Spinal cord (tissue), 10 donors: ENCODE measurements around the gene SLC48A1. TPM values are rescaled to one million over a fixed set of nuclear protein-coding genes. Genes with fewer than 3 reads are reported as not detected.

Experiments used
- DNase-seq, 6 donors: peaks; one replicate each; pipeline versions ENCODE4 v3.0.0 to v3.0.0-alpha.2; 2013 to 2015; ENCODE audit warnings: low spot score in 6 of 6, low read depth in 4 of 6
- H3K27ac ChIP-seq: one replicate; pipeline ENCODE4 v1.5.1; 2013; ENCODE audit warnings: low read depth, low read length, control low read depth
- H3K27me3 ChIP-seq: one replicate; pipeline ENCODE4 v1.6.1; 2013; ENCODE audit warnings: low read length; ENCODE audit not compliant: control insufficient read depth, insufficient read depth
- H3K36me3 ChIP-seq: one replicate; pipeline ENCODE4 v1.6.1; 2013; ENCODE audit warnings: low read length; ENCODE audit not compliant: control insufficient read depth, insufficient read depth
- H3K4me1 ChIP-seq: one replicate; pipeline ENCODE4 v1.6.1; 2013; ENCODE audit warnings: low read length; ENCODE audit not compliant: control insufficient read depth, insufficient read depth
- H3K4me3 ChIP-seq: one replicate; pipeline ENCODE4 v1.5.1; 2013; ENCODE audit warnings: low read depth, low read length, control low read depth
- H3K9me3 ChIP-seq: one replicate; pipeline ENCODE4 v1.6.1; 2013; ENCODE audit warnings: low read length; ENCODE audit not compliant: control insufficient read depth, insufficient read depth
- WGBS: methylation state at CpG from one replicate; pipeline ENCODE4 v1.1.5; 2013; ENCODE audit warnings: missing lambda C conversion rate; ENCODE audit not compliant: insufficient coverage; 5-methylcytosine and 5-hydroxymethylcytosine counted together
- polyA plus RNA-seq, 2 donors: library from polyadenylated mRNA; unstranded; fragments of 120-200 nt; gene quantifications; one replicate each; pipeline ENCODE4 v1.2.1, GENCODE V29; 2013; ENCODE audit not compliant: insufficient read length in 2 of 2
- total RNA-seq, 2 donors: library from RNA; depleted of rRNA in 1 of 2; stranded (reverse); fragments of 120-200 nt in 1 of 2; fragments of >200 nt in 1 of 2; gene quantifications; one replicate each; pipeline versions ENCODE4 v1.2.3 to v1.2.4, GENCODE V29; 2013 to 2014
- donor health status: healthy.

Gene SLC48A1
- total and polyA plus RNA-seq, 4 donors, result 19.3 to 45.1 (median 34.1) TPM

DNA sequence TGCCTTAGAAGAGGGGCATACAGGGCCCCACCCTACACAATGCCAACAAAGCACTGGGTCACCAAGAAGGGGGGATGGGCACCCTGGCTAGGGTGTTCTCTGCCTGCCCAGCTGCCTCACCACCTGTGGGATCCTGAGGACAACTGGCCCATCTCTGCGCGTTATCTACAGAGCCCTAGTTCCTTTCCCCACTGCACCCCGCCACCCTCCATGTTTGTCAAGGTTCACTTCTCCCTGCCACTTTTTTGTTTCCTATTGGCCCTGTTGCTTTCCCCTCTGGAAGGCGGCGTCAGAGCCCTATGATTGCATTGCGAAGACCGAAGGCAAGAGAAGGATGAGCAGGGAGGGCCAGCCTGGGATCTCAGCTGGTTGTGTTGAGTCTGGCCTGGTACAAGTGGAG lies 1.6 kb downstream of the SLC48A1 start:
- no peak overlapping the region for H3K4me3 ChIP-seq
- peaks cover 13% of the 10 kb centered on the region for H3K36me3 ChIP-seq
- H3K27me3 ChIP-seq, result no peaks in the 10 kb centered on the region
- WGBS, result 100% methylated on average over 4 of the region's 7 CpGs
- H3K27ac ChIP-seq, result no peak overlapping the region
- H3K4me1 ChIP-seq, result peaks cover 60% of the 10 kb centered on the region
- H3K9me3 ChIP-seq, result no peaks in the 10 kb centered on the region
- DNase-seq, result no peak

DNA sequence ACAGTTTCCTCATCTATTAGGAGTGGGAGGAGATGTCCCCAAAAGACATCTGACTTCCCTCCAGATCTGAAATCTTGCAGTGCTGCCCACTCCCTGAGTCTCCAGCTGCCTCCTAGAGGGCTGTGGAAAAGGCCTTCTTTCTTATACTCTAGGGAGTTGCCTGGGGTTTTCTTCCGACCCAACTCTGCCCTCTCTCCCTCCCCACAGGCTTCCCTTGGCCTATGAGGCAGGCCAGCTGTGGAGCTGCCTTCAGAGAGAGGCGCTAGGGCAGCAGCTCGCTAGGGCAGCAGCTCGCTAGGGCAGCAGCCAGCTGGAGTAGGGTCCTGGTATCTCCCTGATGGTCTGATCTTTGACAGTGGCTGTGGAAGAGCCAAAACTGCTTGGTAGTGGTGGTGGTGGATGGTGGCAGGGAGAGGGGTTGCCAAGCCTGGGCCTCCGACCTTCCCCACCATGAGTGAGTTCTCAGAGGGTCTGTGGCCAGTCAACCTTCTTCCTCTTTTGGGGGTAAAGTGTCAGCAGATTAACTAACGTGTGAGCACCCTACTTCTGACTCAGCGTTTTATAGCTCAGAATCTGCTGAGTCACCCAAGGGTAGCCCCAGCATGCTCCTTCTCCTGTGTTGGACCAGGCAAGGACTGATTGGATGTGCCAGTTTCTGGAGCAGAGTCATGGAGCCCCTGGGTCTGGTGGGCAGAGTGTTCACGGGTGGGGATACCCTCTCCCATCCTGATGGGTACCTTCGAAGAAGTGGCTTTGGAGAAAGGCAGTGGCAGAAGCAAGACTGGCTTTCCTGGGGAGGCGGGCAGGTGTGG lies 2.3 kb downstream of the SLC48A1 start:
- Histone ChIP-seq H3K36me3 (peaks cover 19% of the 10 kb centered on the region), H3K4me1 (peaks cover 61% of the 10 kb centered on the region), H3K9me3 (no peaks in the 10 kb centered on the region), H3K27me3 (no peaks in the 10 kb centered on the region), H3K27ac (no peak overlapping the region), H3K4me3 (no peak overlapping the region)
- DNase-seq, result no peak
- 88% methylated on average over 9 of the region's 10 CpGs for WGBS

DNA sequence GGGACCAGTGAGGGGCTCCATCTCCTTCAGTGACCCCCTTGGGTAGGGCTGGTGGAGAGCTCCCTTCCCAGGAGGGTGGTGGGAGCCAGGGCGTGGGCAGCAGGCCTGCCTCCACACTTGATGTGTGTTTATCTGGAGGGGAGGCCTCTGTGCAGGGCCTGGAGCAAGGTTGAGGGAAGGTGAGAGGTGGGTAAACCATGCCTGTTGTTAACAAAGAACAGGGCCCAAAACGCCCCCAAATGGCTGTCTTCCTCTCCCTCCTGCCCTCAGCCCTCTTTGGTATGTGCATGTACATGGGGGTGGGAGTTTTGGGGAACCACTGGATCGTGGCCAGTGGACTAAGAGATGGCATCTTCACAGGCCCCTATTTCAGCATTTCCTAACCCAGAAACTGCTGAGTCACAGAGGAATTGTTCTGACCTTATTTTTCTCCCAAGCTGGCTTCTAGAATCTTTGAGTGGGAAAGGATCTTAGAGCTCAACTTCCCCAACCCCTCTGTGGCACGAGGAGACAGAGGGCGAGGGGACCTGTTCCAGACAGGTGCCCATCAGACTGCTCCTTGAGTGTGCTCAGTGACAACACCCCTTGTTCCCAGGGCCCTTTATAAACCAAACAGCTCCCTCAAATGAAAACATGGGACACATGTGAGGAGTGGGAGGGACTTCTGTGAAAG lies 3.6 kb downstream of the SLC48A1 start:
- H3K4me1 ChIP-seq, result peaks cover 61% of the 10 kb centered on the region
- no peak for DNase-seq
- no peak overlapping the region for H3K4me3 ChIP-seq
- no peaks in the 10 kb centered on the region for H3K9me3 ChIP-seq
- H3K36me3 ChIP-seq, result peaks cover 30% of the 10 kb centered on the region
- 100% methylated on average over 1 of the region's 5 CpGs for WGBS
- no peak overlapping the region for H3K27ac ChIP-seq
- no peaks in the 10 kb centered on the region for H3K27me3 ChIP-seq

DNA sequence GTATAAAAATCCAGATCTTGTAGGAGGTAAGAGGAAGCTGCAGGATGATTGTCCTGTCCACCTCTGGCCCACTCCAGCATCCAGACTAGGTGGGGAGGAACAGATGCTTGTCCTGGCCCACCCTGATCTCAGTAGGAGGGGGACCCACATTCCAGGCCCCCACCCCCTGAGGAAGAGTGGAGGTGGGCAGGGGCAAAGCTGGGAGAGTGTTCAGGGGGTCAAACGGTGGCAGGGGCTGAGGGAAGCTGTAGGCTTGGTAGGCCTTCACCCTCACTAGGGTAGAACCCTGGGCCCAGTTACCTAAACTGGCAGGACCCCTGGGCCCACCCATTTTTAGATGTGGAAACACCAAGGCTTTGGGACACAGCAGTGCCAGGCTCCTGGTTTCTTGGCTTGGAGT lies 4.1 kb downstream of the SLC48A1 start:
- no peak overlapping the region for H3K27ac ChIP-seq
- no CpG with 5 or more reads among the region's 1 CpG for WGBS
- no peak for DNase-seq

DNA sequence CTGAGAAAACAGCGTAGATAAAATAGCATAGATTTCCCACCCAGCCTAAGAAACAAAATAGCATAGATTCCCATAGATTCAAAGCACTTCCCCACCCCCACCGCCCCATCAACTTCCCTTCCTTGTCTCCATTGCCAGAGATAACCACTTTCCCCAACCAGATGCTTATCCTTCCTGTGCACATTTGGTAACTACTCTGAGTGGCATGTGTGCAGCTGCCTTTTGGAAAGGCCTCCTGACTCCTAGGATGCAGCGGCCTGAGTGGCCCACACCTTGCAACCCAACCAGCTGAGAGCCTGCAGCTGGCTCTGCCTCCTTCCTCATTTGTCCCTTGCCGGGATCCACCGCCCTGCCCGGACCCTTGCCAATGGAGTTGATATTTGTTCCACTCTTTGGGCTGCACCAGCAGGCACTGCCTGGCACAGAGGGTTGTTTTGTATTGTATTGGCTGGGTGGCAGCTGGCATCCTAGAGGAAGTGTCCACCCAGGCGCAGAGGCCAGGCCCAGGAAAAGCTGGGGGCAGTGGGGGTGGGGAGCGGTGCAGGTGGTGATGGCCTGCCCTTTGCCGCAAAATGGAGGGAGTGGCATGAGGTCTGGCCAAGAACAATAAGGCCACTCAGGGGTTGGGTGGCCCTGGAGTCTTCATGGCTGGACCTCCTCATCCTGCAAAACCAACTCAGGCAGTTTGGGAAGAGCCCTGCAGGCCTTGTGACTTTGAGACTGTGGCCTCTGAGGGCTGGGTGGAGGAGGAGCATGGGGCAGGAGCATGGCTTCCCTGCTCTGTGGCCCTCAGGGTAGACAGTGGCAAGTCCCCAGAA lies 4.9 kb downstream of the SLC48A1 start:
- no peaks in the 10 kb centered on the region for H3K27me3 ChIP-seq
- H3K4me1 ChIP-seq, result peaks cover 55% of the 10 kb centered on the region
- peaks cover 43% of the 10 kb centered on the region for H3K36me3 ChIP-seq
- no peaks in the 10 kb centered on the region for H3K9me3 ChIP-seq
- DNase-seq, result peak in 1 of 6 donors; percentile 38
- 59% methylated on average over 8 of the region's 9 CpGs for whole genome bisulfite sequencing
- H3K27ac ChIP-seq, result peak overlapping the region; percentile 15
- H3K4me3 ChIP-seq, result no peak overlapping the region

More for the DNA sequence above, 4.1 kb downstream of the SLC48A1 start:
- Histone ChIP-seq H3K36me3 (peaks cover 35% of the 10 kb centered on the region), H3K4me3 (no peak overlapping the region), H3K9me3 (no peaks in the 10 kb centered on the region), H3K27me3 (no peaks in the 10 kb centered on the region), H3K4me1 (peaks cover 58% of the 10 kb centered on the region)

DNA sequence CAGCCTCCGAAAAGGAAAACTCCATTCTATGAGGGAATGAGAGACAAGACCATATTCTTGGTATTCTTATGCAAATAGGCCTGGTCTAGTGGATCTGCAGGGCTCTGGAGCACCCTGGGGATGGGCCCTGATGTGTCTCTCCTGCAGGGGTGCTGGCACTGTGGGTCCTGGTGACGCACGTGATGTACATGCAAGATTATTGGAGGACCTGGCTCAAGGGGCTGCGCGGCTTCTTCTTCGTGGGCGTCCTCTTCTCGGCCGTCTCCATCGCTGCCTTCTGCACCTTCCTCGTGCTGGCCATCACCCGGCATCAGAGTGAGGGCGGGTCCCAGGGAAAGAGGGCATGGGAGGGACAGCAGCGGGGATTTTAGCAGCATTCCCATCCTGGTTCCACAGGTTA lies 5.8 kb downstream of the SLC48A1 start:
- no peak for DNase-seq
- Histone ChIP-seq H3K27ac (no peak overlapping the region), H3K36me3 (peaks cover 52% of the 10 kb centered on the region), H3K4me1 (peaks cover 55% of the 10 kb centered on the region), H3K27me3 (no peaks in the 10 kb centered on the region), H3K4me3 (no peak overlapping the region), H3K9me3 (no peaks in the 10 kb centered on the region)
- WGBS, result 35% methylated on average over 12 of the region's 14 CpGs

DNA sequence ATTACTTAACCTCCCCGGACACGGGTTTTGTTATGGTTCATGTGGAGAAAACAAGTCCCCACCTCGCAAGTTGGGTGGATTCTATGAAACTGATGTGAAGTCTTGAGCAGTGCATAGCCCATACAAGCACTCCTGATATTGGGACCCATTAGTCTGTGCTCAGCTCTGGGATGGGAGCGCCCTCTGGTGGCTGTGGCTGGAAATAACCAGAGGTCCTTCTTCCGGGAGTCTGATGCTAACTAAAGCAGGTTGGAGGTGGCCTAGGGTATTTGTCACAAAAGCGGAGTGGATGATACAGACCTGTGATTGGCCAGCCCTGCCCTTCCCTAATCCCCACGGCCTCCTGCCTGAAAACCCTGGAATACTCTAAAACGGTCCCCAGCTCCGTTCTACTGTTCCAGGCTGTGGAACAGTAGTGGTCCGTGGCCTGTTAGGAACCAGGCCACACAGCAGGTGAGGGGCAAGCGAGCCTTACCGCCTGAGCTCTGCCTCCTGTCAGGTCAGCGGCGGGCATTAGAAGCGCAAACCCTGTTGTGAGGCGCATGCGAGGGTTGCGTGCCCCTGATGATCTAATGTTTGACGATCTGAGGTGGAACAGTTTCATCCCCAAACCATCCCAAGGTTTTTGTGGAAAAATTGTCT lies 6.4 kb downstream of the SLC48A1 start:
- peaks cover 58% of the 10 kb centered on the region for H3K36me3 ChIP-seq
- peaks cover 52% of the 10 kb centered on the region for H3K4me1 ChIP-seq
- no peak overlapping the region for H3K4me3 ChIP-seq
- peak; percentile 70 to 97 (median 84) for DNase-seq
- H3K27ac ChIP-seq, result no peak overlapping the region
- 16% methylated on average over 12 of the region's 19 CpGs for WGBS
- no peaks in the 10 kb centered on the region for H3K9me3 ChIP-seq
- no peaks in the 10 kb centered on the region for H3K27me3 ChIP-seq

DNA sequence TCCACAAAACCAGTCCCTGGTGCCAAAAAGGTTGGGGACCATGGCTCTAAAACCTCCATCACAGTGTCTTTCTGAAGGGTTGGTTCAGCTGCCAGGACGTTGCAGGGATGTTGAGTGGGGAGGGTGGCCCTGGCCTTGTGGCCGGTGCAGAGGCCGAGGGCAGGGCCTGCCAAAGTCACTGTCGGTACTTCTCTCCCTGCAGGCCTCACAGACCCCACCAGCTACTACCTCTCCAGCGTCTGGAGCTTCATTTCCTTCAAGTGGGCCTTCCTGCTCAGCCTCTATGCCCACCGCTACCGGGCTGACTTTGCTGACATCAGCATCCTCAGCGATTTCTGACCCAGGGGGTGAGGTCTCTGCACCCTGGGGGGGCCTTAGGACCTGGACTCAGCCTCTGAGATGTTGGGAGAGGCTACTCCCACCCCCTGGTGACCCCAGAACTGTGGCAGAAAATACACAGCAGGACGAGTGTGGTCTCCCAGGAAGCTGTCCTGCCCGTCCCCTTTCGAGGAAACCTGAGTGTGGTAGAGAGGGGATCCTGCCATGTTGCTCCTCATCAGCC lies 7.0 kb downstream of the SLC48A1 start:
- Histone ChIP-seq H3K36me3 (peaks cover 60% of the 10 kb centered on the region), H3K9me3 (no peaks in the 10 kb centered on the region), H3K4me3 (no peak overlapping the region), H3K27ac (no peak overlapping the region), H3K27me3 (no peaks in the 10 kb centered on the region), H3K4me1 (peaks cover 46% of the 10 kb centered on the region)
- DNase-seq, result no peak
- 45% methylated on average over 5 of the region's 11 CpGs for WGBS
